HG03139 (cell line): ENCODE measurements around the gene FAM222B.

Source experiments
- ATAC-seq: cut with Tn5 transposase; IDR thresholded peaks from one replicate; pipeline ENCODE4 v1.9.1; 2021; ENCODE audit not compliant: unreplicated experiment

The FAM222B gene

DNA sequence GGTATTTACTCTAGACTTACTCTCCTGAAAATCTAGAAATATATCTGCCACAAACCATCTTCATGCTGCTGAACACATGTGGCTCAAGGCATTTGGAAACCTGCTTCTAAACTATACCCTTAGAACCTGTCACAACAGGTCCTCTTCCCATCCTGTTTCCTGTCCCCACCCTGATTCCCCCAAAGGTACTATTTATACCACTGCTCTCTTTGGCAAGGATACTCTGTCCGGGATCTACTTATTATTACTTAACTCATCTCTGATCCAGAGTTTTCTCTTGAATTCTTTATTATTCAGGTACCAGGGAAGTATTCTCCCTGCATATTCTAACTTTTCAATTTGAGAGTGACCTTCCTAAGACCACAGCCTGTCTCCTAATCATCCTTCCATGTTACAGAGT lies 65.4 kb downstream of the FAM222B start:
- ATAC-seq: no peak

DNA sequence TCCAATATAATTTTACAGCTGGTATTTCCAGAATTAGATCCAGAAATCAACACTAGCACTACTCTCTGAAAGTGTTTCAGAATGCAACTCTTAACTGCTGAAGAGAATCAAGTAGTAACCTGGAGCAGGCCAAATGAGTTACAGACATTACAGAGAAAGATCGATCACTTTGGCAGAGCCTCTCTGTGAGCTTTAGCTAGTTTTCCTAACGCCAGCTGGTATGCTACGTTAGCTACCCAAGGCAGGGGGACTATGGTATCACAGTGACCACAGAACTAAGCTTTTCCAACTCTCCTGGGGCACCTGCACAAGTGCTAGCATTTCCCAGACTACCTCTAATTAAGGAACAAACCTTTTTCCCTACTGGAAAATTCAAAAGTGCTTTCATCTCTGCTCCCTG lies 68.4 kb downstream of the FAM222B start:
- ATAC-seq: no peak

DNA sequence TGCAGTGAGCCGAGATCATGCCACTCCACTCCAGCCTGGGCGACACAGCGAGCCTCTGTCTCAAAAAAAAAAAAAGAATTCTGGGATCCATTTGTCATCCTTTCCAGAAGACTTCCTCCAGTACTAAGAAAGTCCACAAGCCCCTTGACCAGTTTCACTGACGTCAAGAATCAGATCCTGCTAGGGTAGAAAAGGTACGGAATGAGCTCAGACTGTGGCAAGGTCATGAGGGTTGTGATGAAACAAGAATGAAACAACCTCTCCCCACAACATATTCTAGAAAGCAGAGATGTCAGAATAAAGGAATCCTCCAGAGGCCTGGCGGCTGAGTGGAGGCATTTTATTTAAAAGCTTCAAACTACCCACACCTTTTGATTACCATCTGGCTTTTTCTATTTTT lies 68.9 kb downstream of the FAM222B start:
- ATAC-seq: no peak

DNA sequence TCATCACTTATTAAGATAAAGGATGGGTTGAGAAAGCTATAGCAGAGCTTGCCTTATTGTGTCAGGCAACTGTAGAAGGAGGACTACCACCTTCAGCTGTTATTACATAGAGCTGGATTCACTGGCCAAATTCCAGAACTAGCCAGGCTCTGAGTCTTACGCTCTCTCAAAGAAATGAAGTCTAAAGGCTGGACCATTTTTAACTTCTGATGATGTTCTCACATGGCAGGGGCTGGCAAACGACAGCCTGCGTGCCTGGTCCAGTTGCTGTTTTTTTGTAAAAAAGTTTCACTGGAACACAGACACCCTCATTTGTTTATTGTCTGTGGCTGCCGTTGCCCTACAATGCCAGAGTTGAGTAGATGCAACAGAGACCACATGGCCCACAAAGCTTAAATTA lies 77.6 kb downstream of the FAM222B start:
- no peak for ATAC-seq

DNA sequence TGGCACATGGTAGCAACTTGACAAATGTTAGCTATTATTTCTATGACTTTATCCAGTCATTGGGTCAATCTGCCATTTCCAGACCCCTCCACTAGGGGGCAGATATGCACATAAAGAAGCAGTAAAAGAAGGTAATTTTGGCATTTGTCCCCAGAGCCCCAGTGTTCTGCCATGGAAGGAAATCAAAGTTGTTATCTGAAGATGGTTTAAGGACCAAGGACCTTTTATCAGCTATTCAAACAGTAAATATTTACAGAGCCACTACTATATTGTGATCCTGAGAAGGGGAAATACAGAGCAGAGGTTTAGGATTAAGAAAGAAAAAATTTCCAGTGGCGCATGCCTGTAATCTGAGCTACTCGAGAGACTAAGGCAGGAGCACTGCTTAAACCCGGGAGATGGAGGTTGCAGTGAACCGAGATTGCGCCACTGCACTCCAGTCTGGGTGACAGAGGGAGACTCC lies 78.8 kb downstream of the FAM222B start:
- ATAC-seq: no peak

DNA sequence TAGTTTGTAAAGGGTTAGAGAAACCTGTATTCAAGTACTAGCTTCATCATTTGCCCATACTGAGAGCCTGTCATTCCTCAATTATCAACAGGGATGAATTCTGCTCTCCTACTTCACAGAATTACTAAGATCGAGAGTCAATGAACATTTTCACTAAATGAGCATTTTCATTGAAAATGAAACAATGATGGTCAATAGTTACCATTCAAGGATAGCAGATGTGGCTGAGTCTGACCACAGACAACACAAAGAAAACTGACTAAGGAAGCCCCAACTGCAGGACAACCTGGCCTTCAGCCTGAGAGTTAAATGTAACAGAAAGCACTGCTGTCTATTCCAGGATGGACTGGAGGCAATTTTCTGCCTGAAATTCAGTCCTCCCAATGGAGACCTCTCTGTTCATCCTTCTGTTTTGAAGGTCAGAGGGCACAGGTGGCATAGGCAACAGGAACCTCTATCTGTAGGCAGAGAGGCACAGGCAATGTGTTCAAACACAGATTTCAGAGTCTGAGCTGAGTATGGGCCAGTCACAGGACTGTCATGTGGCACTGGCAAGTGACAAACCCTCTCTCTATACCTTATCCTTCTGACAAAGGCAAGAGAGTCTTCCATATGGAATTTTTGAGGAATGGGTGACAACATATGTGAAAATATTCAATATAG lies 79.3 kb downstream of the FAM222B start:
- no peak for ATAC-seq

DNA sequence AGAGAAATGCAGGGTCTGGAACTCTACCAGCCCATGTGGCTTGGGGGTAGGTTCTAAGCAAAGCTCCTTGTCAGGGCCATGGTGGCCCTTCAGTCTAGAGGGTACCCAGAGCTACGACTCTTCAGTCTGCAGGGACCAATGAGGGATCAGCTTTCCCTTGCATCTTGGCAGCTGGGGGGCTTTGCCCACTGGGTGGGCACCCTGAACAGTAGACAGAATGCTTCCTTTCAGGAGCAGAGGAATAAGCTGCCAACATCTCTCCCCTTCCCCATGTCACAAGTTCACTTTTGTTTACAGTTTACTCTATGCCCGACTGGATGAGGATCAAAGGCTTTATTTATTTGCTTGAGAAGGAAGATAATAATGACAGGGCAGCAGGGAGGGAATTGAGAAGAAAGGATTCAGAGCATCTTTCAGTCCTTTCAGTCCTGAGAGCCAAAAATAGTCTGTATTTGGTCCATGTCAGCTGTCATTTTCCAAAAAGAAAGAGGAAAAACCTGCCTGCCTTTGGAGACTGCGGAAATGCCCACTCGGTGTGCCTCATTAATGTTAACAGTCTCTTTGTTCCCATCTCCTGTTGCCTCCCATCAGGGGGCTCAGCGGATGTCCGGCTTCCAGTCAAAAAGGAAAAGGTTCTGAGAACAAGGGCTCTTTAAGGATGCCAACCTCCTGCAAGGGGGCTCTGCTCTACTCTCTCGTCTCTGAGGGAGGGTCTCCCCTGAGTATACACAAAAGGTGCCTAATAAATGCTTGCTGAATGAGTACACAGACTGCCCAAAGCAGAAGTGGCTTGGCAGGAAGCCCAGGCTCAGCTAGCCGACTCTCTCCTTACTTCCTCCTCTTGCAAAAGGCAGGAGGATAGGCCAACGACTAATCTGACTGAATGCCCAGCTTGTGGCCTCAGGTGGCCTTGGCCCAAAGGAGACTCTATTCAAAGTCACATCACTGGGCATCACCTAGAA lies 81.7 kb downstream of the FAM222B start:
- no peak for ATAC-seq

DNA sequence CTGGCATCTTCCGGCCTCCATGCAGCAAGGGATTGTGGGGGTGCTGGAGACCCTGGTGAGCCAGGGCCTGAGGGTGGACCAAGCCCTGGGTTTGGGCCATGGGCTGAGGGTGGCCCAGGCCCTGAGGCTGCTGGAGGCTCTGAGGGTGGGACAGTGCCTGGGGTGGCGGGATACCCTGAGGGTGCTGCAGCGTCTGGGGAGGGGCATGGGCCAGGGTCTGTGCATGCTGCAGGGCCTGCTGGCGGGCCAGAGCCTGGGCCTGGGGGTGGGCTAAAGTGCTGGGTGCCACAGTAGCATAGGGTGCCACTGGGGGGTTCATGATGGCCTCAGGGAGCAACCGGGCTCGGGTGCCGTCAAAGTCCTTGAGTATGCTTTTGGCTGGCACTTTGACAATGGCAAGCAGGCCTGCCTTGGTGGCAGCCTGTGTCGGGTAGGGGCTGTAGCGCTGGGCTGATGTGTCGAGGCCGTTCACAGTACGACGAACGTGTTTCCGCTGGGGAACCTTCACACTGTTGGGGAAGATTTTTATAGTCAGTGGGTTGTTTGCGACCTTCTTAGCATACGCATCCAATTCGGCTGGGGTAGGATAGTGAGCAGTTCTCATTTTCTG lies 83.2 kb downstream of the FAM222B start:
- ATAC-seq: no peak

DNA sequence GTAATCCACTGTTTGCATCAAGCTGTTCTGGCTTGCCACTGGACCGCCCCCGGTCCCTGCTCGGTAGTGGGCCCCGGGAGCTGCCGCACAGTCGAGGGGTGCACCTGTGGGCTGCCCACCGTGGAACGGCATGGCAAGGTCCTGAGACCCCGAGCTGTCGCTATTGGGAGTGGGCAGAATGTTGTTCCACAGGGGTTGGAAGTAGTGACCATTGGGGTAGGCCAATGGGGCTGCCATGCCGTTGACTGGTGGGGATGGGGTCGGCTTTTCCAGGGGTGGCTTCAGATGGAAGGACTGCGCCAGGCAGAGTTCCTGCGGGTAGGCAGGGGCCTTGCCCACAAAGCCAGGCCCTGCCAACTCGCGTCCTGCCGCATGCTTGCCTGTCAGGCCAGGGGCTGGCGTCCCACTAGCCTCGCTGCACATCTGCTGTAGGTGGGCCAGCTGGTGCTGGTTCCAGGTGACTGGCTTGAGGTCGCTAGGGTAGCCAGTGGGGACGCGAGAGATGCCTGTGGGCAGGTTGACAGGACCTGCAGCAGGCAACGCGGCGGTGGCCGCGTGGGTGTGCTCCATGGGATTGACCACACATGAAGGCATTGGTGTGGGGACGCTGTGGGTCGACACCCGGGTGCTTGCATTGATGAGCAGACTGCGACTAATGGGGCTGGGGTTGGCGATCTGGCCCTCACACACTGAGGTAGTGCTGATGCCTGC lies 84.0 kb downstream of the FAM222B start:
- ATAC-seq: no peak

DNA sequence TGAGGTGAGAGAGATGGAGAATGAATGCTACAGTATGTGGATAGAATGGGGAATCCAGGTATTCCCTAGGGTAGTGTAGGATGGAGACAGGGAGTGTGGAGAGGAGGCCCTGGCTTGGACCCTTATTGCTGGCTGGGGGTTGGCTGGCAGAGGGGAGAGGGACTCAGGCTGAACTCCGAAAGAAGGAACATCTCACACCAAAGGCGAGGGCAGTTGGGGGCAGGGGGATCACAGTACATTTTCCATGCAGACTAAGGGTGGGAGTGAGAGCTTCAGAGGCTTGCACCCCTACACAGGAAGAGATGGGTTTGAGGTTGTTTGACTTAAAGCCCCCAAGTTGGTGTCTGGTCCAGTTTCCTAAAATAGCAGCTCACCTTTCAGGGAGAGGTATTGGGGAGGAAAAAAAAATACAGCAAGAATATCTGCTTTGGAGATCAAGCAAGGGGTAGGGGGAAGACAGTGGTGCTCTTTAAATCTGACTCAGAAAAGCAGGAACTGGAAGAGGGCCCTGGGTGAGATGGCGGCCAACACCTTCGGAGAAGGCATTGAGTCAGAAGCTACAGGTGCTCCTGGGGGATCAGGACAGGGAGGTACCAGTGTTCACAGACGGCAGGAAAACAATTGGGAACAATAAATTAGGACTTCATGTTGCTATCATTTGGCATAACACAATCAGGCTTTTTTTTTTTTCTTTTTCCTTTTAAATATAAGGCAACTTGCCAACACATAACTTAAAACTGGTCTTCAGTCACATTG lies 86.4 kb downstream of the FAM222B start:
- no peak for ATAC-seq

DNA sequence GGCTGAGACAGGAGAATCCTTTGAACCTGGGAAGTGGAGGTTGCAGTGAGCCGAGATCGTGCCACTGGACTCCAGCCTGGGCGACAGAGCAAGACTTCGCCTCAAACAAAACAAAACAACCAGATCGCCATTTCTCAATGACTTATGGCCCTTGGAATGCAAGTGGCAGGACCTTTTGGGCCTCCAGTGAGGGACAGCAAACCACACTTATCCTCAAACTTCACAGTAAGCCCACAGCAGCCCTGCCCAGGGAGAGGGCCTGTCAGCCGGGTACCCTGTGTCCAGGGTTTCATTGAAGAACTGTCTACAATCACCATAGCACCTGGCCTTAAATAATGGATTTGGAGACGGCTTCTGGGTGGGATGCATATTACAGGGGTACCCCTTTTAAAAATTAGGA lies 87.1 kb downstream of the FAM222B start:
- no peak for ATAC-seq

DNA sequence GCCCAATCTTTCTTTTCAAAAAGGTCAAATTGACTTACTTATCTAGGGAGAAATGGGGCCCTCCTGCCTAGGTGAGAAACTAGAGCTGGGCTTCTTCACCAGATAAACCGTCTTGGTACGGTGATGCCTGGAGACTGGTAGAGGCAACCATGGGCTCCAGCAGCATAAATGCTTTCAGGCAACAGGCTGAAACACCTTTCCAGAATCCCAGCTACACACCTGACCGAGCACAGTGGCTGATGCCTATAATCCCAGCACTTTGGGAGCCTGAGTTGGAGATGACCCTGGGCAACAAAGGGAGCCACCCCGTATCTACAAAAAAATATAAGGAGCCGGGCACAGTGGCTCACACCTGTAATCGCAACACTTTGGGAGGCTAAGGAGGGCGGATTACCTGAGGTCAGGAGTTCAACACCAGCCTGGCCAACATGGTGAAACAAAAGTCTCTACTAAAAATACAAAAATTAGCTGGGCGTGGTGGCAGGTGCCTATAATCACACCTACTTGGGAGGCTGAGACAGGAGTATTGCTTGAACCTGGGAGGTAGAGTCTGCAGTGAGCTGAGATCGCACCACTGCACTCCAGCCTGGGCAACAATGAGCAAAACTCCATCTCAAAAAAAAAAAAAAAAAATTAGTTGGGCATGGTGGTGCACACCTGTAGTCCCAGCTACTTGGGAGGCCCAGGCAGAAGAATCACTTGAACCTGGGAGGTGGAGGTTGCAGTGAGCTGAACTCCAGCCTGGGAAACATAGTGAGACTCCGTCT lies 90.8 kb downstream of the FAM222B start:
- no peak for ATAC-seq

DNA sequence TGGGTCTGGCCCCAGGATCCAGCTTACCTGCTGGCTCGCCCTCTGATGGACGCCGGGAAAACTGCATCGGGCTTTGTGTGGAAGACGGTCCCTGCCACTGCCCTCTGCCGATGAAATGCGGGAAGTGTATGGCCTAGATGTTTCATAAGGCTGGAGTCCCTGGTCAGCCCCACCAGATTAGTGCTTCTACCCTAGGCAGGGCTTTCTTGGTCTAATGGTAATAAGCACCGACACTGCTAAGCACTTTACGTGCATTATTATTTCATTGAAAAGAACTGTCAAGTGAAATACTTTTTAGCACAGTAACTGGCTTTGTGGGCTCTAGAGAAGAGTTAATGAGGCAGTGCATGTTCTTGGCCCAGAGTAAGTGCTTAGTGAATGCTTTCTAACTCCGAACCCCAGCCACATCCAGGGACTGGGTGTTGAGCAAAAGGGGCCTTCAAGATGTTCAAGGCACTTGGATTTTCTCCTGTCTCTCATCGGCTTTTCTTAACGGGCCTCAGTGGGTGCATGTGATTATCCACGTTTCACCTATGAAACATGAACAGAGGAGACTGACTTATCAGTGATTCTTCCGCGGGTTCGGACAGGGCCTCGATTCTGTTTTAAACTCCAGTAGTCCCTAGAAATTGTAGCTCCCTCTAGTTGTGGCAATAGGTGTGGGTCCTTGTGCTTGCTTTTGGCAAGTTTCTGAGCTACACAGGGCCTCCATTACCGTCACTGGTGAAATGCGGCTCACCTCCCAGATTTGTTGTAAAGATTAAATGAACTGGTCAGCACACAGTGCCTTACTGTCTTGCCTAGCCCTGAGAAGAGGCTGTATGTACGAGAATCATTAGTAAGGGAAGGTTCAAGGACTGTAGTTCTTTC lies 92.2 kb downstream of the FAM222B start:
- peak; percentile 55 for ATAC-seq

DNA sequence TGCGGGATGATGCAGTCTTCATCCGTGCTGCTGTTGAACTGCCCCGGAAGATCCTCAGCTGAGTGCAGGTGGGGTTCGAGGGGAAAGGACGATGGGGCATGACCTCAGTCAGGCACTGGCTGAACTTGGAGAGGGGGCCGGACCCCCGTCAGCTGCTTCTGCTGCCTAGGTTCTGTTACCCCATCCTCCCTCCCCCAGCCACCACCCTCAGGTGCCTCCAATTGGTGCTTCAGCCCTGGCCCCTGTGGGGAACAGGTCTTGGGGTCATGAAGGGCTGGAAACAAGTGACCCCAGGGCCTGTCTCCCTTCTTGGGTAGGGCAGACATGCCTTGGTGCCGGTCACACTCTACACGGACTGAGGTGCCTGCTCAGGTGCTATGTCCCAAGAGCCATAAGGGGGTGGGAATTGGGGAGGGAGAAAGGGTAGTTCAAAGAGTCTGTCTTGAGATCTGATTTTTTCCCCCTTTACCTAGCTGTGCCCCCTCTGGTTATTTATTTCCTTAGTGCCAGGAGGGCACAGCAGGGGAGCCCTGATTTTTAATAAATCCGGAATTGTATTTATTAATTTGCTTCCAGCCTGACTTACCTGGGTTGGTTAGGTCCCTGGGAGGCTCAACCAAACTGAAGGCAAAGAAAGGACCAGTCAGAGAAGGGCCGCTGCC lies 92.9 kb downstream of the FAM222B start:
- no peak for ATAC-seq

DNA sequence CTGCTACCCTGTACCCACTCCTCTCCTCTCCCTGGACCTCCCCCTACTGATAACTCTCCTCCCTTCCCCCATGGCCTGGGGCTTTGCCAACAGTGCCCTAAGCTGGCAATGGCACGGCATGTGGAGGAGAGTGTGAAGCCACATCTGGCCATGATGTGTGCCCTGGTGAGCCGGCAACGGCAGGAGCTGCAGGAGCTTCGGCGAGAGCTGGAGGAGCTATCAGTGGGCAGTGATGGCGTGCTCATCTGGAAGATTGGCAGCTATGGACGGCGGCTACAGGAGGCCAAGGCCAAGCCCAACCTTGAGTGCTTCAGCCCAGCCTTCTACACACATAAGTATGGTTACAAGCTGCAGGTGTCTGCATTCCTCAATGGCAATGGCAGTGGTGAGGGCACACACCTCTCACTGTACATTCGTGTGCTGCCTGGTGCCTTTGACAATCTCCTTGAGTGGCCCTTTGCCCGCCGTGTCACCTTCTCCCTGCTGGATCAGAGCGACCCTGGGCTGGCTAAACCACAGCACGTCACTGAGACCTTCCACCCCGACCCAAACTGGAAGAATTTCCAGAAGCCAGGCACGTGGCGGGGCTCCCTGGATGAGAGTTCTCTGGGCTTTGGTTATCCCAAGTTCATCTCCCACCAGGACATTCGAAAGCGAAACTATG lies 93.6 kb downstream of the FAM222B start:
- ATAC-seq: no peak

DNA sequence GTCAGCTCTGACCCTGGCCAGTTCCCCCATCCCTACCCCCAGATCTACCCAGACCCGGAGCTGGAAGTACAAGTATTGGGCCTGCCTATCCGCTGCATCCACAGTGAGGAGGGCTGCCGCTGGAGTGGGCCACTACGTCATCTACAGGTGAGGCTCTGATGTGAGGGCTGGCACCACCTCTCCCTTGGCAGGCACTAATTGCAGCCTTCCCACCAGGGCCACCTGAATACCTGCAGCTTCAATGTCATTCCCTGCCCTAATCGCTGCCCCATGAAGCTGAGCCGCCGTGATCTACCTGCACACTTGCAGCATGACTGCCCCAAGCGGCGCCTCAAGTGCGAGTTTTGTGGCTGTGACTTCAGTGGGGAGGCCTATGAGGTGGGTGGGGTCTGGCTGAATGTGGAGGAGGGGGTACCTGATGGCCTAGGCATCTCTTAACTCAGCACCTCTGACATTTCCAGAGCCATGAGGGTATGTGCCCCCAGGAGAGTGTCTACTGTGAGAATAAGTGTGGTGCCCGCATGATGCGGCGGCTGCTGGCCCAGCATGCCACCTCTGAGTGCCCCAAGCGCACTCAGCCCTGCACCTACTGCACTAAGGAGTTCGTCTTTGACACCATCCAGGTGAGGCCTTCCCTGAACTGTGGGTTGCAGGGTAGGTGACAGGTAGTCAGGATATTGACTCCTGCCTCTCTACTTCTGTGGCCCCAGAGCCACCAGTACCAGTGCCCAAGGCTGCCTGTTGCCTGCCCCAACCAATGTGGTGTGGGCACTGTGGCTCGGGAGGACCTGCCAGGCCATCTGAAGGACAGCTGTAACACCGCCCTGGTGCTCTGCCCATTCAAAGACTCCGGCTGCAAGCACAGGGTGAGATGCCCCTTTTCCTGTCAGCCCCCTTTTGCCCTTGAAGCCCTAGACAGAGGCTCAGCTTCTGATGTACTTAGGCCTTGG lies 94.5 kb downstream of the FAM222B start:
- no peak for ATAC-seq
